Fibroblast of gingiva (primary cell): ENCODE data around the gene DSTYK.

Source experiments
- DNase-seq: peaks from one replicate; pipeline ENCODE4 v3.0.0-alpha.2; 2011; ENCODE audit warnings: low read depth

Gene DSTYK

DNA sequence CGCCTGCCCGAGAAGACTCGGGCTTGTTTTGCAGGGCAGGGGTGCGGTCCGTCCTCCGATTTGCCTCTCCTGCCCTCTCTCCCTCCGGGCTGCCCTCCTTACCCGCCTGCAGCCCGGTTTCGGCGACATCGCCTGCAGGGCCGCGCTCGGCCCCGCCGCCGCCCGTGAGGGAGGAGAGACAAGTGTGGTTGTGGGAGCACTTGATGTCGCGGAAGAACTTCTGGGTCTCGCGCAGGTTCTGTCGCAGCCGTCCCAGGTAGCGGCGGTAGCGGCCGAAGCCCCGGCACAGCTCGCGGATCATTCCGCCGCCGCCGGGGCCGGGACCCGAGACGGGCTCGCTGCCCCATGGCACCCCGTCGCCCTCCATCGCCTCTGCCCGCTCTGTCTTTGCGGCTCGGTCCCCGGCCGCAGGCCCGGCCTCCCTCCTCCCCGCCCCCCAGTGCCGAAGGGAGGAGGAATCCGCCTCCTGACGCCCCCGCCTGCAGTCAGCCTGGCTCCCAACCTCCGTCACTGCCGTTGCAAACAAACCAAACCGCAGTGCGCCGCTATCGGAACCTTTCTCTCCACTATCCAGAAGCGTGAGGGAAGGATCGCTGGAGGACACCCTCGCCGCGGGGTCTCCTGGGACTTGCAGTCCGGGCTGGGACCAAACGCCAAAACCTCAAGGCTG, at the start of gene DSTYK:
TSS of gene DSTYK (minus strand) at position 534 of the 670 bp plus-strand sequence. CDS start at position 367, 167 bp downstream.
- DNase-seq = peak; percentile 97

GRCh38 chr1:205259998-205260397, 48.5 kb upstream of the DSTYK start:
- no peak for DNase-seq

DNA sequence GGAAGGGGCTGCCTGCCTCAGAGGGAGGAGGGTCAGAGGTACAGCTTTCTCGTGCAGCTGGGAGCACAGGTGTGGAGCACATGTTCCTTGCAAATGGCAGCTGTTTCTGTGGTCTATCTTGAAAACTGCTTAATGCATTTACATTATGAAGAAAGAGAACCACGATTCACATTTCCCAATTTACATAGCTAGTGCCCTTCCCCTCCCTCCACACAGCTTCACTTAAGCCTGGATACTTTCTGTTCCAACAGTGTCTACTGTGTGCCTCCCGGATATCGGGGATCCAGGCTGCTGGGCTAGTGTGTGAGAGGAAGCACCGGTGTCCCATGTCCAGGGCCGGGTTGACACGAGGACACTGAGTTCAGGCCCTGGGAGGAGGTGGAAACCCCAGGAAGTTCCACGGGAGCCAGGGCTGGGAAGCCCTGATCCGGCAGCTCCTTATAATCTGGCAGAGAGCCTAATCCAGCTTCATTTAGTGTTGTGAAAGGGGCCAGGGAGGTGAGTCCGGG, 47.9 kb upstream of the DSTYK start:
- no peak for DNase-seq

DNA sequence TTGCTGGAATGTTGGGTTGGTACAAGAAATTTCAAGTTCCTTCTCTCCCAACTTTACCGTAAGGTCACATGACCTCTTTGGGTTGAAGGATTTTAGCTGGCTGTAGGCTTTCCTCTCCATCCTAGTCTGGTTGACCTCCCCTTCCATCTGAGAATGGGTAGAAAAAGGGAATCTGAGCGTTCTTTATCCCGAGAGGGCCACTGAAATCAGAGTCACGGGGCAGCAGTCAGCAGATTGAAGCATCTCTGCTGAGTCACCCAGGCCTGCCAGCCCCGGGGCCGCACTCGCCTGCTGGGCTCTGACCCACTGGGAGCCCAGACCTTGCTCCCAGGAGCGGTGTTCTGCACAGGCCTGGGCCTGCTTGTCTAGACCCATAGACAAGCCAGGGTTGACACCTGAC, 47.2 kb upstream of the DSTYK start:
- no peak for DNase-seq

DNA sequence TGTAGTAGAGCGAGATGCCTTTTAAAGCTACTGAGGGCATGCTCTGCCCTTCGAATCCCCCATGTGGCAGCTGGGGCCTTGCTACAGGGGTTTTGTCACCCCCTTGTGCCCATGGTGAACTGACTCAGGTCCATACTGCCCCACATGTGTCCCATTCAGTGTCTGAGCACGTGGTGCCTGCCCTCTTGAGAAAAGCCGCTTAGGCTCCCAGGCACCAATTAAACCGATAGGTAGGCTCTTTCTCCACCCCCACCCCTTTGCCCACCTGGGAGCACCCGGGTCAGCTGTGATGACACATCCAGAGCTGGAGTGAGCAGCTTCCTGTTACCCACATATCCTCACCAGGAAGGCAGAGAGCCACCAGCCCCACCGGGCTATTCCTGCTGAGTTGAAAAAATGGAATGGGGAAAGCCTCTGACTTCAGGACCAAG, 46.8 kb upstream of the DSTYK start:
- DNase-seq = no peak

DNA sequence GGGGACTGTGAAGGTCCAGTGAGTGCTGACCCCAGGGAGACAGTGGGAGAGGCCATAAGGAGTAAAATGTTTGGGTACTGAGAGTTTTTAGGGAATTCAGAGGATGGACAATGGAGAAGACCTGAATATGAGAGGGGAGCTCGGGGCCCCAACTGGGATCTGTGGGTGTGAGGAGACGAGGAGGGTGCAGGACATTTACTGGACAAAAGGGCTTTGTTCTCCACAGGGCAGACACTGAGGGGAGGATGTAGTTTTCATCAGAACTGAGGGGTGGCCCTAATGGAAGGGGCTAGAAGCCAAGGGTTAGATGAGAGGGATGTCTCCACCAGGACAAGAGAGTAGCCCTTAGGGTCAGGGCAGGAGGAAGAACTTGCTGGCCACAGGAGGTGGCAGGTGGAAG, 46.2 kb upstream of the DSTYK start:
- no peak for DNase-seq

DNA sequence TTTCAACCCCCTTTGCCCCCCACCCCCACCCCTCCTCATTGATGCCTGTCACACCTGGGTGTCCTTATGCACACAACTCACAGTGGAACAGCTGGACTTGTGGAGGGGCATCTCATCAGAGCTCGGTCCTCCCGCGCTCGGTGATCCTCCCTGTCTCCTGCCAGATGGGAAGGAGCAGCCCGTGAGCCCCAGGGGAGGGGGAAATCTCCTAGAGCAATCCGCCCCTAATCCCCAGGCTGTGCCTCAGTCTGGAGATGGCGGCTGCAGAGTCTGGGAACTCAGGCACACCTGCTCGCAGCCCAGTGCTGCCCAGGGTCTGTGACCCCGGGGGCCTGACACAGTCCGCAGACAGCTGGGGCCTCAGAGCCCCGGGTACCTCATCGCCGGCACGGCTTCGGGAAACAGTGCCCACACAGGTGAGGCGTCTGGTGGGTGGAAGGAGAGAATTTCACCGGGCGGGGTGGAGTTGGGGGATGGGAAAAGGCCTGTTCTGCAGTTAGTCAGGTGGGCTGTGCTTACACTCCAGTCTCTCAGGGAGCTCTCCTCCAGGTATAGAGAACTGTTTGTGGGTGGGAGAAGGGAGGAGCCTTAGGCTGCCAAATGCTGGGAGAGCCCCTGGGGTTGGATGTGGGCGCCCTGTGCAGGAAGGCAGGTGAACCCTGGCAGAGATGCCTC, 45.6 kb upstream of the DSTYK start:
- no peak for DNase-seq

DNA sequence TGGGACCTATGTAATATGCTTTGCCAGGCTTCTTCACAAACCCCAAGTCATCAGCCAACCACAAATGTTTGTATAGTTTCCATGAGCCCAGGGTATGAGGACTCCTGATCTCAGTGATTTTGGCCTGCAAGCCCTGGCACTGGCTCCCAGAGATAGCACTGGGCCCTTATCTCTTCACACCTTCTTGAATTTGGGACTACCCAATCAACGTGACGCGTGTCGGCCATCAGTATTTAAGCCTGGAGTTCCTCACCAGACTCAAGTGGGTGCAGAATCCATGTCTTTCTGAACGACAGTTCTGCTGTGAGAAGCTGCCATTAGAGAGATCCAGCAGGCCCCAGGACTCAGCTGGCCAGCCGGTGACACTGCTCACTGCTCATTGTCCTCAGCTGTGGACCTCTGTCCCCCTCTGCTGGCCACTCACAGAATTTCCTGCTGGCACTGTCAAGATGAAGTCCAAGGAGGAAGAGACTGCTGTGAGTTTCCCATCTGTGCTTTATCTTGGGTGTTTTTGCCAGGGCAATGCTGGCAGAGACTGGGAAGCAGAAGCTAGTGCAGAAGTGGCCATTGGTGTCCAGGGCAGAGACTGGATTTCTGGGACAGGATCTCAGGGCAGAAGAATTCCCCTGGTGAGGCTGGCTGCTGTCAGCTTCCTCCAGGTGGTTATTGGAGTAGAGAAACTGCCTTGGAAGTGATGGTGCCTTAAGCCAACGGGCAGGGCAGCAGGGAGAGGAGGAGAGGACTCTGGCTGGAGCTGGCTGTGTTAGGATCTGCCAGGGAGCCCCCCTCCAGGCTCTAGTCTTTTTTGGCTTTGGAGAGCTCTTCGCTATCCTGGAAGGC, 44.7 kb upstream of the DSTYK start:
- DNase-seq = peak; percentile 75

DNA sequence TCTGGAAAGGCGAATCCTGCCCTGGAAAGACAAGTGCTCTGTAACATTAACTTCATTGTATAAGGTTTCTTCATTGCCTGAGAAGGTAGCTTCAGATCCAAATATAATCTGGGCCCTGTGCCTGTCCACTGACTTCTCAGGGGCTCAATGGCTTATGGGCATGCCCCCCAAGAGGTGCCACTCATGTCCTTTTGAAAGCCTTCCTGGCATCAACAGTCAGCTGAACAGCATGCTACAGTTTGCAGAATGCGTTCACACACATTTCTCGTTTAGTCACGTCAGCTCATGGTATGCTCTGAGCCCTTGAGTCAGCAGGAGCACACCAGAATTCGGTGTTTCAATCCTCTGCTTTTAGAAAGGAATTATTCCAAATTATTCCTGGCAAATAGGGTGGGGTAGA, 40.1 kb upstream of the DSTYK start:
- DNase-seq = no peak

- no peak for DNase-seq
Observed at GRCh38 chr1:205250699-205251098, 39.2 kb upstream of the DSTYK start.

DNA sequence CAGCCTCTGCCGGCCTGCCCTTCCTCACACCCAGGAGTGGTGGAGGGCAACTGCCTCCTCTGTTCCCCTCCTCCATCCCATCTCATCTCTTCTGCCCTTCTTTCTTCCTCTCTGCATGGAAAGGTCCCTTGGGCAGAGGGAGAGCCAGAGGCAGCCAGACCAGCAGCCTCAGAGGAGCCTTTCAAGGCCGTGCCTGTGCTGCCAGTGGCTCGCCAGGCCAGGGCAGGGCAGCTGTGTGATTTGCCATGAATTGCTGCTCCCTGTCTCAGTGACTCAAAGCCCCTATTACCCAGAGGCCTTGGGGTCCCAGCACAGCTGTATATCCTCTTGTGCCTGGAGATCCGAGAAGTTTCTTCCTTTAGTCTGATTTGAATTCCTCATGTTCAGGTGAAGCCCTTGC, 38.1 kb upstream of the DSTYK start:
- DNase-seq = no peak

- DNase-seq = no peak
Observed at GRCh38 chr1:205248793-205249601, 37.5 kb upstream of the DSTYK start.

DNA sequence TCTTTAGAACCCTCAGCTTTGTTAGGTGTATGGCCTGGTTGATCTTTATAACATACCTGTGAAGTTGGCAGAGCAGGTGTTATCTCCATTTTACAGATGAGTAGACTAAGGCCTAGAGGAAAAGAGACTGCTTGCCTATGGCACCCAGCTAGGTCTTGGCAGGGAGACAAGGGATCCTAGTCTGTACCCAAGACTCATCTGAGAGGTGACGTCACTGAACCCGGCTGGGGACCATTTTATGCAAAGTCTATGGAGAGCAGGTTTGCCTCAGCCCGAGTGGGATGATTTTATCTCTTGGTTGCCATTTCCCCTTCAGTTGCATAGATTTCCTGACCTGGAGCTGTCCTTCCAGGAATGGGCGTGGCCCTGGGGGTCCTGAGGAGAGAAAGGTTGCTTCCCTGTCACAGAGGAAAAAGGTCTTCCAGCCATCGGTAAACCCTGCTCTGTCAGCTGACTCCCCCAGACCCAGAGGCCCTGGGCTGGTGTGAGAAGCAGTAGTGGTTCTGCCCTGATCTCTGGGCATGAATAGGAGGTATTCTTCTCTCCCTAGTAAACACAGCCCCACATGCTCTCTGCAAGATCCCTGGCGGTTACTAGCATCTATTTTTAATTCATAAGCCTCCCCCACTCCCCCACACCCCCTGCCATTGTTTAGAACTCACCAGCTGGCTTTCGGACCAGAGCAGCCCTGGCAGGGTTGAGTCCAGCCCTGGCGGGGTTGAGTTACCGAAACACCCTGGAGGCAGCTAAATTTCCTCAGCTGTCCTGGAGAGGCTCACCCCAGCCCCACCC, 35.8 kb upstream of the DSTYK start:
- DNase-seq = peak; percentile 26

GRCh38 chr1:205246351-205247119, 35.0 kb upstream of the DSTYK start:
- no peak for DNase-seq

- DNase-seq = no peak
Observed at GRCh38 chr1:205245096-205245495, 33.6 kb upstream of the DSTYK start.

DNA sequence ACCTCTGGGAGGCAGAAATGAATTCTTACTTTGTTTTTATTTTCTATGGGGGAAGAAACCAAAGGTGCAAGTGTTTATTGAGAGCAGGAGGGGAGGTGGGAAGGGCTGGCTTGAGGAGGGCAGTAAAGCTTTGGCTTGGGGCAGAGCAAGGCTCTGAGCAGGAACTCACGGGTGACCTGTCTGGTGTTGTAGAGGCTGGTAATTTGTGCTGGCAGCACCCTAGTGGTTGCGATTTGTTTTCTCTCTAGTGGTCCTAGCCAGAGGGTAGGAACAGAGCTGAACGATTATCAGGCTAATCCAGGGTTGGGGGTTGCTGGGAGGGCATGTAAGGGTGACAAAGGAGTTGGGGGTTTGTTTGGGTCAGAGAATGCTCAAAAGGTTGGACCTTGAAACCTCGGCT, 32.9 kb upstream of the DSTYK start:
- no peak for DNase-seq

DNA sequence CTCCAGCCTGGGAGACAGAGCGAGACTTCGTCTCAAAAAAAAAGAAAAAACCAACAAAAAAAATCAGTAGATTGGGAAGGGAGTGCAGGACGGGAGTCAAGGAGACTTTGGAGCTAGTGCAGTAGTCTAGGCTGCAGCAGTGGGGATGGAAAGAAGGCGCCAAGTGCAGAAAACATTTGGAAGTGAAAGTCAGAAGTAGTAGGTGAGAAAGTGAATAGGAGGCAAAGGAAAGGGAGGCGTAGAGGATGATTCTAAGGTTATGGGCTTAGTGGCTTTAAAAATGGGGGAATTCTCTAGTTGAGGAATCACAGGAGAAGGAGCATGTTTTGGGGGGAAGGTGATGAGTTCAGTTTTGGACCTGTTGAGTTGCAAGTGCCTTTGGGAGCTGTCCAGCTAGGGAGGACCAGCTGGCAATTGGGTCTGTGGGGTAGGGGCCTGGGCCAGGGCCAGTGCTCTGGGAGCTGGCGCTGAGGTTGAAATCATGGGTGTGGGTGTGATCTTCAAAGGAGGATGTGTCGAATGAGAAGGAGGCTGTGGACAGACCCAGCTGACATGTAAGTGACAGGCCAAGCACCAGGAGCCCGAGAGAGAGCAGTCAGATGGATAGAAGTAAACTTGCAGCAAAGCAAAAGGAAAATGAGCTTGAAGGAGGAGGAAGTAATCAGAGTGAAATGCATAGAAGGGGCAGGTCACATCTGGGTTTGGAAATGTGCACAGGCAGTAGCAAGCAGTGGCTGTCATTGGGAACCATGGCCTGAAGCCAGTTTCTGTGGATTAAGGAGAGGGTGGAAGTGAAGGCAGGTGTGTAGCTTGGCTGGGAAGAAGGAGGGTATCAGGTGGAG, 32.1 kb upstream of the DSTYK start:
- DNase-seq = no peak

DNA sequence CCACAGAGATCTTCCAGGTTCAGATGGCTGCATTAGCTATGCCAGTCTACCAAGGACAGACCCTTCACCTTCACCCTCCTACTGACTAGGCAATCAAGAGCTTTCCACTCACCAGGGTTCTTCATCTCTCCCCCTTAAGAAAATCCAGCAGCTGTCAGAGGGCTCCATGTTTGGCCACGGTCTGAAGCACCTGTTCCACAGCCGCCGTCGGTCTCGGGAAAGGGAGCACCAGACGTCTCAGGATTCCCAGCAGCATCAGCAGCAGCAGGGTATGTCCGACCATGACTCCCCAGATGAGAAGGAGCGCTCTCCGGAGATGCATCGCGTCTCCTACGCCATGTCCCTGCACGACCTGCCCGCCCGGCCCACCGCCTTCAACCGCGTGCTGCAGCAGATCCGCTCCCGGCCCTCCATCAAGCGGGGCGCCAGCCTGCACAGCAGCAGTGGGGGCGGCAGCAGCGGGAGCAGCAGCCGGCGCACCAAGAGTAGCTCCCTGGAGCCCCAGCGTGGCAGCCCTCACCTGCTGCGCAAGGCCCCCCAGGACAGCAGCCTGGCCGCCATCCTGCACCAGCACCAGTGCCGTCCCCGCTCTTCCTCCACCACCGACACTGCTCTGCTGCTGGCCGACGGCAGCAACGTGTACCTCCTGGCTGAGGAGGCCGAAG, 30.0 kb upstream of the DSTYK start:
- DNase-seq = no peak

- DNase-seq = no peak
Observed at GRCh38 chr1:205240569-205240968, 29.1 kb upstream of the DSTYK start.
